Glomerular endothelial cell (primary cell): ENCODE data around the gene DCTPP1. TPM values are rescaled to one million over a fixed set of nuclear protein-coding genes. Genes with fewer than 3 reads are reported as not detected.
"Not testable (repeated sequence)": the region's sequence is repeated elsewhere in the genome, so short reads cannot be mapped to it uniquely, and the experiment has no call there.

Source experiments
- DNase-seq: peaks from one replicate; pipeline ENCODE4 v3.0.0-alpha.2; 2011; ENCODE audit warnings: low read depth, low spot score; ENCODE audit errors: extremely low read depth
- total RNA-seq: library from RNA; depleted of rRNA; stranded (reverse); fragments of >200 nt; gene quantifications from 2 replicates; pipeline ENCODE4 v1.2.3, GENCODE V29; 2015

Gene DCTPP1
- total RNA-seq, result 35.9 and 43.8 TPM in 2 replicates

DNA sequence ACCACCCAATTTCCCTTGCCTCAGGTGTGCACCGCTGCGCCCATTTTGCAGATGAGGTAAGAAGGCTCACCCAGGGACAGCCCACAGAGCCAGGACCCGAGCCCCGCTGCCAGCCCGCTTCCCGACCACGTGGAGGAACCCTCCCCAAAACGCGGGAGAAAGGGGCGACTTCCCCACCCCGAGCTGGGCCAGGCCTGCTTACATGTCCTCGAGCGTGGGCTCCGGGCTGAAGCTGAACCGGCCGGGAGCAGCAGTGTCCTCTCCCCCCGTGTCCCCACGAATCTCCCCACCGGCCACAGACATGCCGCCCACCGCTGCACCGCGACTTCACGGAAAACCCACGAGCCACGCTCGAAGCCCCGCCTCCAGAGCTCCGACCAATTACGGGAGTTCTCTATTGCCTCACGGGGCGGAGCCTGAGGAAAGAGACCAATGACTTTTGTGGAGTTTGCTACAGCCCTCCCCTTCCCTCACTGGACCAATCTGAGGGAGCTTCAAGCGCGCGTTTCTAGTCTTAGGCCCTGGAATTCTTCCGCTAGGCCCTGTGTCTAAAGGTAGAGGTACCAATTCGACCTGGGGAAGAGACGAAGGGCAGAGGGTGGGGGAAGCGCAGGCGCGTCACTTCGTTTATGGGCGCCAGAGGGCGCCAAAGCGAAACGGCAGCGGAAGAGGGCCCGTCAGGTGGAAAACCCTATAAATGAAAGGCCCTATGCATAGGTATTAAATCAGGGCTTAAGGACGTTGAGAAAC is at the start of gene DCTPP1:
TSS of gene DCTPP1 (minus strand) at position 353 of the 750 bp plus-strand sequence. CDS start at position 303, 50 bp downstream.
- peak; percentile 91 for DNase-seq

GRCh38 chr16:30478766-30479478 is 49.1 kb upstream of the DCTPP1 start:
- no peak for DNase-seq

- not testable (repeated sequence) for DNase-seq
Observed at GRCh38 chr16:30477773-30478172, 47.9 kb upstream of the DCTPP1 start.

GRCh38 chr16:30476991-30477390 is 47.2 kb upstream of the DCTPP1 start:
- no peak for DNase-seq

DNA sequence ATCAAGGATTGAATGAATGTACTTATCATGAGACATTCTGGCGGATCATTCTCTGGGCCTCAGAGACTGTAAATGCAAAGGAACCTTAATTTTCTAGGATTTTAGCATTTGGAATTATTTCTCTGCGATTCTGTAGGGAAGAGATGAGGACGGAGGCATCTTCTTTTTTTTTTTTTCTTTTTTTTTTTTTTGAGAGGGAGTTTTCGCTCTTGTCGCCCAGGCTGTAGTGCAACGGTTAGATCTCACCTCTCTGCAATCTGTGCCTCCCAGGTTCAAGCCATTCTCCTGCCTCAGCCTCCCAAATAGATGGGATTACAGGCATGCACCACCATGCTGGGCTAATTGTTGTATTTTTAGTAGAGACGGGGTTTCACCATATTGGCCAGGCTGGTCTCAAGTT is 44.9 kb upstream of the DCTPP1 start:
- DNase-seq, result no peak

GRCh38 chr16:30474074-30474452 is 44.2 kb upstream of the DCTPP1 start:
- DNase-seq, result no peak

- DNase-seq, result no peak
Observed at GRCh38 chr16:30473231-30474073, 43.6 kb upstream of the DCTPP1 start.

- no peak for DNase-seq
Observed at GRCh38 chr16:30472328-30472942, 42.6 kb upstream of the DCTPP1 start, which contains the start of gene ITGAL. Gene ITGAL, plus strand, starts transcription at chr16:30472742. Its CDS starts 96 bp downstream, at chr16:30472838.

DNA sequence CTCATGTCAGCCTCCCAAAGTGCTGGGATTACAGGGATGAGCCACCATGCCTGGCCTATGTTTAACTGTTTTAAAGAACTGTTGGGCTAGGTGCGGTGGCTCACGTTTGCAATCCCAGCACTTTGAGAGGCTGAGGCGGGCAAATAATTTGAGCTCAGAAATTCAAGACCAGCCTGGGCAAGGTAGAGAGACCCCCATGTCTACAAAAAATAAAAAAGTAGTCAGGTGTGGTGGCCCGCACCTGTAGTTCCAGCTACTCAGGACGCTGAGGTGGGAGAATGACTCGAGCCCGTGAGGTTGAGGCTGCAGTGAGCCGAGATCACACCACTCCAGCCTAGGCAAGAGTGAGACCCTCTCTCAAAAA is 40.8 kb upstream of the DCTPP1 start:
- DNase-seq, result no peak

DNA sequence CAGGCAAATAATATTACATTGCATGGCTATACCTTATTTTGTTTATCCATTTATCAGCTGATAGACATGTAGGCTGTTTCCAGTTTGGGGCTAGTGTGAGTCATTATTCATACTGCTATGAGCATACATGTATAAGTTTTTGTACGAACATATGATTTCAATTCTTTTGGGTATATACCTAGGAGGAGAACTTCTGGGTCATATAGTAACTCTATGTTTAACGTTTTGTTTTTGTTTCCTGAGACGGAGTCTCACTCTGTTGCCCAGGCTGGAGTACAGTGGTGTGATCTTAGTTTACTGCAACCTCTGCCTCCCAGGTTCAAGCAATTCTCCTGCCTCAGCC is 40.3 kb upstream of the DCTPP1 start:
- no peak for DNase-seq

- no peak for DNase-seq
Observed at GRCh38 chr16:30464078-30464477, 34.2 kb upstream of the DCTPP1 start.

- DNase-seq, result not testable (repeated sequence)
Observed at GRCh38 chr16:30461426-30461825, 31.6 kb upstream of the DCTPP1 start.

DNA sequence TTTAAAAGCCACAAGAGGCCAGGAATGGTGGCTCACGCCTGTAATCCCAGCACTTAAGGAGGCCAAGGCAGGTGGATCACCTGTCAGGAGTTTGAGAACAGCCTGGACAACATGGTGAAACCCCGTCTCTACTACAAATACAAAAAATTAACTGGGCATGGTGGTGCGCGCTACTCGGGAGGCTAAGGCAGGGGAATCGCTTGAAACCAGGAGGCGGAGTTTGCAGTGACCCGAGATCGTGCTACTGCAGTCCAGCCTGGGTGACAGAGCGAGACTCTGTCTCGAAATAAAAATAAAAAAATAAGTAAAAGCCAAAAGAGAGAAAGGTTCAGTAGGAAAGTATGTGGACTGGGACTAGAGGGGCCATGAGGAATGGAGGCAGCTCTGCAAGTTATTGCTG is 29.6 kb upstream of the DCTPP1 start:
- no peak for DNase-seq

DNA sequence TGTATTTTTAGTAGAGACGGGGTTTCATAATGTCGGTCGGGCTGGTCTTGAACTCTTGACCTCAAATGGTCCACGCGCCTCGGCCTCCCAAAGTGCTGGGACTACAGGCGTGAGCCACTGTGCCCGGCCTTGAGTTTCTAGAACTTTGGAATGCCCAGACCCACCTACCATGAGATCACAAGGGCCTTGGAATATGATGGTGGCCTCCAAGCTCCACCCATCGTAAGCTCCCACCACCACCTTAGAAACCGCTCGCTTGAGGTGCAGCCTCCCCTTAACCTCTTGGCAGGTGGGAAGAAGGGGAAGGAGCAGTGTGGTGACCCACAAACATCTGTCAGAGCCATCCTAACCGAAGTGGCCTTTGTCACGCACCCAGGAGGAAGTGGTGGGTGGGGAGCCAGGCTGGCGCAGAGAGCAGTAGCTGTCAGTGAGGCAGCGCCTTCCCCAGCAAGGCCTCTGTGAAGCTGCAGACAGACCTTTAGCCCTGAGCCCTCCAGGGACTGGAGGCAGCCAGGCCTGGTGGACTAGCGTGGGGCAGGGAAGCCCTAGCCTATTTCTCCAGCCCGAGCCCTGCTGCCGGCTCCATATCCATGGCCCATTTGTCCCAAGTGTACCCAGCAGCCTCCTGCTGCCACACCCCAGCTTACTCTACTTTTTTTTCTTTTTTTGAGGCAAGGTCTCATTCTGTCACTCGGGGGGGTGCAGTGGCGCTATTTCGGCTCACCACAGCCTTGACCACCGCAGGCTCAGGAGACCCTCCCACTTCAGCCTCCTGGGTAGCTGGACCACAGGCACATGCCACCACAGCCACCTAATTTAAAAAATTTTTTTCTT is 28.9 kb upstream of the DCTPP1 start:
- no peak for DNase-seq

- no peak for DNase-seq
Observed at GRCh38 chr16:30457743-30458560, 28.1 kb upstream of the DCTPP1 start.

DNA sequence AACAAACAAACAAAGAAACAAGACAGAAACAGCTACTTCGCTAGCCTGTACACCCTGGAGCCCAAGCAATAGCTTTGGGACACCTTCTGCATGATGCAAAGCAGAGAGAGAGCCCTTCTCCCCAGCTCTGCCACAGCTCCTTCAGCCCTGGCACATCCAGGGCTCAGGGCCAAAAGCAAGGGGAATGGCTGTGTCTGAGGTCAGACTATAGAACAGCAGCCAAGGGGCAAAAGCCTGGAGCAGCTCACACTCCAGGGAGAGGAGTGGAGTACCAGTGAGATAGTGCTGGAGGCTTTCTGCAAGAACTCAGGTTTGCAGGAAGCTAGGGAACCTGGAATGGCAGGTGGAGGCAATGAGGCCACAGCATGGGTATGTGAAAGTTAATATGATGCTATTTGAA is 27.4 kb upstream of the DCTPP1 start:
- no peak for DNase-seq

GRCh38 chr16:30456302-30456701 is 26.5 kb upstream of the DCTPP1 start:
- DNase-seq, result no peak

DNA sequence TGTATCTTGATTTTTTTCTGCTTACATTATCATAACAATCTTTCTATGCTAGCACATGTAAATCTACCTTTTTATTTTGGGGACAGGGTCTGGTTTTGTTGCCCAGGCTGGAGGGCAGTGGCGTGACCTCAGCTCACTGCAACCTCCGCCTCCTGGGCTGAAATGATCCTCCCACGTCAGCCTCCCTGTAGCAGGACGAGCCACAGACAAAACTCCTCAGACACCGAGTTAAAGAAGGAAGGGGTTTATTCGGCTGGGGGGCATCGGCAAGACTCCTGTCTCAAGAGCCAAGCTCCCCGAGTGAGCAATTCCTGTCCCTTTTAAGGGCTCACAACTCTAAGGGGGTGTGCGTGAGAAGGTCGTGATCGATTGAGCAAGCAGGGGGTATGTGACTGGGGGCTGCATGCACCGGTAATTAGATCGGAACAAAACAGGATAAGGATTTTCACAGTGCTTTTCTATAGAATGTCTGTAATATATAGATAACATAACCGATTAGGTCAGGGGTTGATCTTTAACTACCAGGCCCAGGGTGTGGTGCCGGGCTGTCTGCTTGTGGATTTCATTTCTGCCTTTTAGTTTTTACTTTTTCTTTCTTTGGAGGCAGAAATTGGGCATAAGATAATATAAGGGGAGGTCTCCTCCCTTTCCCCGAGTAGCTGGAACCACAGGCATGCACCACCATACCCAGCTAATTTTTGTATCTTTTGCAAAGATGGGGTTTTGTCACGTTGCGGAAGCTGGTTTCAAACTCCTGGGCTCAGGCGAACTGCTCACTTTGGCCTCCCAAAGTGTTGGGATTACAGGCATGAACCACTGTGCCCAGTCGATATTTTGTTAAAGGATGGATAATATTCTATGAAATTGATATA is 23.1 kb upstream of the DCTPP1 start:
- DNase-seq, result not testable (repeated sequence)
